HG03039 (cell line): ENCODE results near the gene GAP43.
"Not testable (repeated sequence)": the region's sequence is repeated elsewhere in the genome, so short reads cannot be mapped to it uniquely, and the experiment has no call there.

Source experiments
- ATAC-seq: cut with Tn5 transposase; IDR thresholded peaks from one replicate; pipeline ENCODE4 v1.9.1; 2021; ENCODE audit warnings: mild to moderate bottlenecking, moderate library complexity; ENCODE audit not compliant: unreplicated experiment

GAP43 gene

GRCh38 chr3:115741650-115742049 lies 118.3 kb downstream of the GAP43 start:
- no peak for ATAC-seq

- ATAC-seq = not testable (repeated sequence)
Observed at GRCh38 chr3:115744516-115744915, 121.2 kb downstream of the GAP43 start.

- ATAC-seq = not testable (repeated sequence)
Observed at GRCh38 chr3:115752978-115753377, 129.7 kb downstream of the GAP43 start.

- ATAC-seq = no peak
Observed at GRCh38 chr3:115758076-115758763, 134.9 kb downstream of the GAP43 start.

DNA sequence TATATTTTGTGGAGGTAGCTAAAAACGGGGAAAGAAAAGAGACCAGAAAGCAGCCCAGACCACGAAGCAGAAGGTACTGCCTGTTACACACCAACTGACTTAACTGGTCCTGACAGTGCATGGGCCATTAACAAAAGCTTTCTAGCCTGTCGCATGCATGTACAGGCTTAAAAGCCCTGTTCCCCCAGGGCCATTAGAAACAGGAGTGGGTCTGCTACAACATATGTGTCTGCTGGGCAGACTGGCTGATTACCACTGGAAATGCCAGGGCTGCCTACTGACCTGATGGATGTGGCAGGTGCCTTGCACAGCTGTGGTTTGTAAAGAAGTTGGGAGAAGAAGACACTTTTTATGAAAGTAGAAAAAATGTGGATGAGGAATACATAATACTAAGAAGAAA lies 137.4 kb downstream of the GAP43 start:
- no peak for ATAC-seq

GRCh38 chr3:115761927-115762305 lies 138.6 kb downstream of the GAP43 start:
- ATAC-seq = no peak

DNA sequence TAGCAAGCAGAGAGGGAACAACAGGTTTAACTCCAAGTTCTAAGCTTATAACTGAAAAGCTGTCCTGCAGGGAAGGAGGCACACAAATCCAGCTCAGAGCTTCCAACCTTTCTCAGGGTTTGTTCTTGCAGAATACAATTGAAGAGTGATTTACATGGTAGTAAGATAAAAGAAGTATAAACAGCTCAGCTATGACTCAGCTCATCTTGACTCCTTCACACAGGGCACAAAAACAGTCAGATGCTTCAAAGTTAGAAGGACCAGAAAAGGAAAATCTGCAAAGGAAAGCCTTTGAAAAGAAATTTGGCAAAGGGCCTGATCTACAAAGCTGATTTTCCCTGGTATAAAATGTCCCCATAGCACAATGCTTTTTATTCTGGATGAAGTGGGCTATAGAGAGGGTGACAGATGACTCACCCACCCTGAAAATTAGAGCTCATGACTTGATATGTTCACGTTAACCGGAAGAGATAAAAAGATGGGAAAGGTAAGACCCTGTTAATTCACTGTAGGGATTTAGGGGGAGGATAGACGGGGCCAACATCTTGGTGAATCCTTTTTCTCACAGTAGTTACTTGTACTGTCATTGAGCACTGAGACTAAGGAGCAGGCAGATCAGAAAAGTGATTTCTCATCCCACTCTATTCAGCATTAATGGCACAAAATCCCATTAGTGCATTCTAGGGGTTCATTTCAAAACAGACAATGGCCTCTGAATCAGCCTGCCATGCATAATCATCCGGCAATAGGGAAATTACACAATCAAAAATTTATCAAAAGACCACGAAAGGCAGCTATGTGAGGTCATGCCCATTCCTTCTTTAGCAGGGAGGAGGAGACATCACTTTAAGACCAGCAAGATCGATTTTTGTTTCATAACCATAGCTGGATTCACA lies 143.5 kb downstream of the GAP43 start:
- ATAC-seq = no peak

- no peak for ATAC-seq
Observed at GRCh38 chr3:115768661-115769060, 145.4 kb downstream of the GAP43 start.
